ENCODE measurements around the gene ADGRB3.
"Not testable (repeated sequence)": the region's sequence is repeated elsewhere in the genome, so short reads cannot be mapped to it uniquely, and the experiment has no call there.

The ADGRB3 gene

GRCh38 chr6:68737061-68737460, 102.0 kb downstream of the ADGRB3 start:
- H3K4me3 ChIP-seq (replicated peaks in 1 of 2; ENCODE audit: low read depth in 2 of 2, low read length in 2 of 2): no peak overlapping the region
- no peak for DNase-seq (ENCODE audit: low read depth in 2 of 2)
- no peak for TF ChIP-seq CTCF (IDR thresholded peaks at IDR 0.05; ENCODE audit: low read depth, low read length)

- DNase-seq (ENCODE audit: low read depth in 2 of 2): no peak
- no peak overlapping the region for H3K4me3 ChIP-seq (replicated peaks in 1 of 2; ENCODE audit: low read depth in 2 of 2, low read length in 2 of 2)
- no peak for TF ChIP-seq CTCF (IDR thresholded peaks at IDR 0.05; ENCODE audit: low read depth, low read length)
Measured at GRCh38 chr6:68738039-68738438, 103.0 kb downstream of the ADGRB3 start.

- peak in 1 of 2 donors; percentile 9 for DNase-seq (ENCODE audit: low read depth in 2 of 2)
- no peak overlapping the region for H3K4me3 ChIP-seq (replicated peaks in 1 of 2; ENCODE audit: low read depth in 2 of 2, low read length in 2 of 2)
- TF ChIP-seq CTCF (IDR thresholded peaks at IDR 0.05; ENCODE audit: low read depth, low read length): no peak
Measured at GRCh38 chr6:68740828-68741500, 105.9 kb downstream of the ADGRB3 start.

- H3K4me3 ChIP-seq (replicated peaks in 1 of 2; ENCODE audit: low read depth in 2 of 2, low read length in 2 of 2): no peak overlapping the region
- no peak for TF ChIP-seq CTCF (IDR thresholded peaks at IDR 0.05; ENCODE audit: low read depth, low read length)
- DNase-seq (ENCODE audit: low read depth in 2 of 2): no peak
Measured at GRCh38 chr6:68741501-68742386, 106.7 kb downstream of the ADGRB3 start.

GRCh38 chr6:68743099-68743498, 108.0 kb downstream of the ADGRB3 start:
- H3K4me3 ChIP-seq (replicated peaks in 1 of 2; ENCODE audit: low read depth in 2 of 2, low read length in 2 of 2): no peak overlapping the region
- TF ChIP-seq CTCF (IDR thresholded peaks at IDR 0.05; ENCODE audit: low read depth, low read length): no peak
- no peak for DNase-seq (ENCODE audit: low read depth in 2 of 2)

- not testable (repeated sequence) for DNase-seq (ENCODE audit: low read depth in 2 of 2); H3K4me3 ChIP-seq (replicated peaks in 1 of 2; ENCODE audit: low read depth in 2 of 2, low read length in 2 of 2)
Measured at GRCh38 chr6:68744376-68744775, 109.3 kb downstream of the ADGRB3 start.

- H3K4me3 ChIP-seq (replicated peaks in 1 of 2; ENCODE audit: low read depth in 2 of 2, low read length in 2 of 2): no peak overlapping the region
- no peak for TF ChIP-seq CTCF (IDR thresholded peaks at IDR 0.05; ENCODE audit: low read depth, low read length)
- no peak for DNase-seq (ENCODE audit: low read depth in 2 of 2)
Measured at GRCh38 chr6:68746376-68746775, 111.3 kb downstream of the ADGRB3 start.
